ENCODE results near the gene YAF2.

DNA sequence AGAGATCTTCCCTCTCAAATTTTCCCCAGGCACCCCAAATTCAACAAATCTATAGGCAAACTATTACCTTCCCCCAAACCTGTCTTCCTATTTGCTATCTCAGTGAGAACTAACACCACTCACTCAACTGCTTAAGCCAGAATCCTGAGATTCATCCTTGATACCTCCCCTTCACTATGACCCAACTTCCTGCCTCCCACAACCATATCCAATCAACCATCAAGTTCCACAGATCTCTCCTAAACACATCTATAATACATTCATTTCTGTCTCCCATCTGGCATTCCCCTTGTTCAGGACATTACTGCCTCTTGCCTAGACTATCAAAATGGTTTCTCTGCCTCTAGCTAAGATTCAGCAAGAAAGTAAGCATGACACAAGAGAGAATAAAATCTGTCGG is 21.3 kb downstream of the YAF2 start:
- no peak for TF ChIP-seq CTCF (IDR thresholded peaks at IDR 0.05 in 8 of 11, conservative IDR thresholded peaks at IDR 0.05 in 3 of 11)
- TF ChIP-seq POLR2AphosphoS5 (IDR thresholded peaks at IDR 0.05): no peak
